Suppressor macrophage treated with lipopolysaccharide for 4 hours (primary cell): ENCODE results near the gene INO80D.
A peak's percentile ranks its signal among the peaks of the same experiment; 100 is the strongest.
"Not testable (repeated sequence)": the region's sequence is repeated elsewhere in the genome, so short reads cannot be mapped to it uniquely, and the experiment has no call there.

ENCODE experiments used
- DNase-seq: peaks from one replicate; pipeline ENCODE4 v3.0.0-alpha.2; 2020

Gene INO80D

DNA sequence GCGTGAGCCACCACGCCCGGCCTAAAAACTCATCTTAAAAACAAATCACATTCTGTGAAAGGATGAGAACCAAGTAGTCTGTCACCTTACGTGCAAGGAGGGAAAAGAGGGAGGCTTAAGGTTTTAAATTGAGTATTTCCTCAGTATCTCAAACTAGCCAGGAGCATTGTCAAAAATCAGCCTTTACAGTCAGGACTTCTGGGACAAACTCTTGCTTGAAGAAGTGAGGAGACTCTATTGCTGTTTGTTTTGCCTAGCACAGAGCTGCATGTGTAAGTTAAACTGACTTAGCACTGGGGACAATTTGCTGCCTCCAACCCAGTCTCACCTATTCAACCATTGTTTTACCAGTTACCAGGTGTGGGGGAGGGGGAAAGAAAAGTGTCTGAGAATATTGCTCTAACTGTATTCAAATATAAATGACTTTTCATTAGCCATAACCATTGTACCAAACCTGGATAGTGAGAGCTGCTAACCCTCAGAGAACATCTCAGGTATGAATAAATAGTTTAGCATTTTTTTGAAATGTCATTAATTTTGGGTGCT lies 3.6 kb downstream of the INO80D start:
- no peak for DNase-seq

DNA sequence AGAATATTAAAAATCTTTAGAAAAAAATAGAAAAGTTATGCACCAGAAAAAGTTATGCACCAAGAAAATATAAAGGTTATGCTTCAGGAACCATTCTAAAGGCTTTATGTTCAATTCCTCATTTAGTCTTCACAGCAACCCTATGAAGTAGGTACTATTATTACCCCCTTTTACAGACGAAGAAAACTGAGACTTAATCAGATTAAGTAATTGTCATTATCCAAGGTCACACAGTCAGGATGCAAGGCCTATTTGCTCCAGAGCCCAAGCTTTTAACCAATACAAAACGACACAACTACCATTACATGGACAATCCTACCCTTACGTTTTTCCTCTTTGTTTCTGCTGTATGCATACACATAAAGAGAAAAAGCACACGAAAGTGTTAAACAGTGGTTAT lies 5.0 kb downstream of the INO80D start:
- DNase-seq, result no peak

DNA sequence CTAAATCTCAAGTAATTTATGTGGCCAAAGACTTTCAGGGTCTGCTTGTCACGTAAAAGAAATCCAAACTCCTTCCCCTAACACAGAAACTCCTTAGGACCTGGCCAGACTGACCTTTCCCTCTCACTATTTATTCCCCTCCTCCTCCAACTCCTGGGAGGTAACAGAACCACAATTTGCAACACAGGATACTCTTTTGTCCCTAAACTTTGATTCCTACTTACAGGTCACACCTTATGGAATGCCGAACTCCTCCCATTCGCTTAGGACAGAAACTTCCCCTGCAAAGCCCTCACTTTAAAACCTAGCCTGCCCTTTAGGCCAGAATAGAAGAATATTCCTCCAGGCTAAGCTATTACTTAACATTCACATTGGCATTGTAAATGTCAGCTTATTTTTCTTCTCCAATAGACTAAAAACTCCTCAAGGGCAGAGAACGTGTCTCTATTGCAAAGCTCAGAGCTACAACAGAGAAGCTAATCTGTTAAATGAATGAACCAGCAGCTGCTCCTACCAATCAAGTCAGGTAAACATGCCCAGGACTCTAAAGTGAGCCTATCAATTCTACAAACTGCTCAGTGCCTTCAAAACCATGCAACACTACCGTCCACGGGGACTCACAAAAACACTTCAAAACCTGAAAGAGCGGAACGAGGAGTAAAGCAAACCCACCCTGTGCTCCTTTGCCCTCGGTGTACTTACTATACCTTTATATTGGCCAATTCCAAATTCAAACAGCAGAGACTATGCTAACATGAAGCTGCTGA lies 6.1 kb downstream of the INO80D start:
- DNase-seq, result no peak

DNA sequence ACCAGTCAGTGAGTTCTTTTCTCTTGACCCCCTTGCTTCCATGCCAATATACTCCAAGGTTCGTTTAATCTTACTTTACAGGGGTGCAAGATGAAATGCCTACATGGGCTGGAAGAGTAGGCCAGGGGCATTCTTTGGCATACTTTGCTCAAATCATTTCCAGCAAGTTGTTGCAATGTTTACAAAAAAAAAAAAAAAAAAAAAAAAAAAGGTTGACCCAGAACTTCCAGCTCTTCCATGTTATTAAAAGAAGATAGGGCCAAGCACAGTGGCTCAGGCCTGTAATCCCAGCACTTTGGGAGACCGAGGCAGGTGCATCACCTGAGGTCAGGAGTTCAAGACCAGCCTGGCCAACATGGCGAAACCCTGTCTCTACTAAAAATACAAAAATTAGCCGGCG lies 8.1 kb downstream of the INO80D start:
- not testable (repeated sequence) for DNase-seq

DNA sequence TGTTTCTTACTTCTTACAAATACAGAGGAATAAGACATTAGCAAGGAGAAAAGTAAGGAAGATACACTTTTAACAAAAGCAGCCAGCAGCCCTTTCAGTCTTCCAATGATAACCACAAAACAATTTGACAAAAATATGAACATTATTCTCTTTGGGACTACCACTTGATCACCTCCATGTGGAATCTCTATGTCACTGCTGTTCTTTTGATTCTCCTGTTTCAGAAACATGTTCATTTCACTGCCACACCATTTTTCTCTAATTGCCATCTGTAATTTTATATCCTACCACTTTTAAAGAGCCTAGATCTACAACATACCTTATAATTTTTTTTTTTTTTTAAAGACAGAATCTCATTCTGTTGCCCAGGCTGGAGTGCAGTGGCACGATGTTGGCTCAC lies 10.9 kb downstream of the INO80D start:
- DNase-seq, result no peak

DNA sequence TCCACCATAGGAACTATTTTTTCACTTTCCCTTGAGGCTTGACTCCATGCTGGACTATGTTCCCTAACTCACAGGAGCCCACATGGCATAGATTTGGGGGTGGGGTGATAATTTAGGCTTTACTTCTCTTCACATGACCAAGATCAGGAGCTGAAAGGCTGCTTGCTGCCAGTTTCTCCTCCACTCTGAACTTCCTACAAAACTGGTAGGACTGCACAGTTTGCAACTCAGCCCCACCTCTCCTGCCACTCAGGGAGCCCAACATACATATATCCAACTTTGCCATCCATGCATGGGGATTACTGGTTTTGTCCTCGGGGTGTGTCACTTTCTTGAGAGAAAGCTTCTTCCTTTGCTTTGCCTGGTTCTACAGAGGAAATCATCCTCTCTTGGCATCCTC lies 14.2 kb downstream of the INO80D start:
- DNase-seq, result peak; percentile 12

DNA sequence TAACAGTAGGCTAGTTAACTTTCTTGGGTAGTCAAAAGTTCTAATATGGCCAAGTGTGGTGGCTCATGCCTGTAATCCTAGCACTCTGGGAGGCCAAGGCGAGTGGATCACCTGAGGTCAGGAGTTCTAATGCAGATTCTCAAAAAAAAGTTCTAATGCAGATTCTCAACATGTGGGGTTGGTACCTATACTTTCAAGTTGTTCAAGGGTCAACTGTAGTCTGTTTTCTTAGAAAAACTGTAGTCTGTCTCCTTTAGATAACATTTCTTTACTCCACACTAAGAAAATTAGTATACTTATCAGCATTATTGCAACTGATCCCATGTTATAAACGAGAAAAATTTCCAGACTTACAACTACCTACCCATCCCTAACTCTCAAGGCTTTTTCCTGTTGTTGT lies 16.6 kb downstream of the INO80D start:
- no peak for DNase-seq

DNA sequence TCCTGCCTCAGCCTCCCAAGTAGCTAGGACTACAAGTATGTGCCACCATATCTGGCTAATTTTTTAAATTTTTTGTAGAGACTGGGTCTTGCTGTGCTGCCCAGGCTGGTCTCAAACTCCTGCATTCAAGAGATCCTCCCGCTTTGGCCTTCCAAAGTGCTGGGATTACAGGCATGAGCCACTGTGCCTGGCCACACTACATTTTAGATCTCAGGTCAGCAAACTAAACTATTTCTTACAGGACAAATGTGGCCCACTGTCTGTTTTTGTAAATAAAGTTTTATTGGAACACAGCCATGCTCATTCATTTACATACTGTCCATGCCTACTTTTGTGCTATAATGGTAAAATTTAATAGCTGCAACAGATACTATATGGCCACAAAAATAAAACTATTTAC lies 17.8 kb downstream of the INO80D start:
- DNase-seq, result no peak

DNA sequence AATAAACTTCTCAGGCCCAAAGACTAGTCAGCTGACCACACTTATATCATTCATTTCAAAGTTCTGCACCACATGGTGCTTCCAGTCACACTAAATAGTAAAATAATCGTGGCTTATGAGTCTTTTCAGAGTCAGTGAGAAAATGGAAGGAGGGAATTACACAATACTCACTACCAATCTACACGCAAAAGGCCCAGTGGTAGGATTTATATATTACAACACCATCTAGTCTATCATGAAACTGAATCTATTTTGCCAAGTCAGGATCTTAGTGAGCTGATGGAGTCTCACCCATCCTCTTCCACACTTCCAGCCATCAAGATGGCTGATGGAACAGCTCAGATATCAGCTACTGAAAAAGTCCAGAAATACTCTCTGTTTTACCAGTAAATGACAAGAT lies 21.9 kb downstream of the INO80D start:
- DNase-seq, result peak; percentile 69

DNA sequence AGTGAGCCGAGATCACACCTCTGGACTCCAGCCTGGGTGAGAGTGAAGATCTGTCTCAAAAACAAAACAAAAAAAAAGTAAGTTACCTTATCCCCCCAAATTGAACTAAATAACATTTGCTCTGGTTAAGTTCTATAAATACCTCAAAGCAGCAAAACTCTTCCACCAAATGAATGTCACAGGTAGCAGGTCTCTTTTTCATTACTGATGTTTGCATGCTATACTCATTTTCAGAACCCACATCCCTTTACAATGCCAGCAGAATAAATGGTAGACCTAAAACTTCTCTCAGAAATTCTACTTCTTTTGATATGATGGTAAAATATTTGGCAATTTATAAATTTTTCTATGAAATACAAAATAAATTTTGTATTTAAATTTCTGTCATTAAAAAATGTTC lies 22.3 kb downstream of the INO80D start:
- no peak for DNase-seq

DNA sequence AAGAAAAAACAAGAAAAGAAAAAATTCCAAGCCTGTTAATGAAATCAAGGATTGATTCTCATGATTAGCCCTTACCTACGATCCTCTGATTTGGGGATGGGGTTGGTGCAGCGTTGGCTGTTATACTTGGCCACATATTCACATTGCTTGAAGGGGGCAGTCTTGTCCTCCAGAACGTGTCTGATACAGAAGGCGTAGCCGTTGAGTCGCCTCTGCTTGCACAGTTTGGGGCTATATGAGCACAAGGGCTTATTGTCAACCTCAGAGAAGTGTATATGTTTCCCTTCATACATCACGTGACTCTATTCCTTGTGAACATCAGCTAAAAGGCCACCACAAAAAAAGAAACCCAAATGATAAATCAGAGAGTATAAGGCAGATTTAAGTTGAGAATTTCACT lies 23.2 kb downstream of the INO80D start:
- no peak for DNase-seq

DNA sequence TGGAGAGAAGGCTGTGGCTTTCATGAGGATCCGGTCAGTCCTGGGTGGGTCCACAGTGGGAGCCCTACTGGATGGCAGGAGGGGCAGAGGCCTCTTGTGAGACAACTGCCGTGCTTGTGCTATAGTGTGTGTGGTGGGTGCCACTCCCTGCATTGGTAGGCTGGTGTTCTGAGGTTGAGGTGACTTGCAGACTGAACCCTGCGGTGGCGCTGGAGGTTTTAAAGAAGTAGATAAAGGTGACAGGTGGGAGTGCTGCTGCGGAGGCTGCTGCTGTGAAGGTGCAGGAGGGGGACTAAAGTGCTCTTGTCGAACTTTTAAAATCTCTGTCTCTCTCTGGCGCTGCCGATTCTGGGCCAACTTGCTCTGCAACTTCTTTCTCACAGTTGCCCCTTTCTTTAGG lies 29.7 kb downstream of the INO80D start:
- DNase-seq, result no peak

DNA sequence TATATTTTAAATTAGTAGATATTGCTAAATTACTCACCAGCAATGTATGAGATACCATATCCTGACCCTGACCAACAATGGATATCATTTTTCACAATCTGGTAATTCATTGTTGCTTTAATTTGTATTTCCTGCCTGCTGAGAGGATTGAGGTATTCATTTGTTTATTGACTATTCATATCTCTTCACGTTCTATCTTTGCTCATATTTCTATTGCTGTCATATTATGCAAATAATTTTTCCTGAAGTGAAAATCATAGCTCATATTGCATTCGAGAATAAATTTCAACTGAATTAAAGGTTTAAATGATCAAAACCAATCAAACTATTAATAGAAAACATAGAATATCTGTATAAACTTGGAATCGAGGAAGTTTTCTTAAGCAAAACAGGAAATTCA lies 31.0 kb downstream of the INO80D start:
- no peak for DNase-seq

DNA sequence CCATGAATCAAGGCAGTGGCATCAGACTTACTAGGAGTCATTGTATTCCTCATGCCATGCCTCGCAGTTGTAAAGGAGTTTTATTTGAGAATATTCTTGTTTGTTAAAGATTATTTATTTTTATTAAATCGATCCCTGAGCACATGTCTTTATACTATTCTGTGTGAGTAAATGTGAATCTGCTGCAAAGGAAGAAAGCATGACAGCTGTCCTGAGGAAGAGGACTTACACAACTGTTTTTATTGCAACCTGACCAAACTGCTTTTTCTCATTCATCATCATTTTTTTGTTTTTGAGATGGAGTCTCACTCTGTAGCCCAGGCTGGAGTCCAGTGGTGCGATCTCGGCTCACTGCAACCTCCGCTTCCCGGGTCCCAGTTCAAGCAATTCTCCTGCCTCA lies 34.1 kb downstream of the INO80D start:
- DNase-seq, result no peak

DNA sequence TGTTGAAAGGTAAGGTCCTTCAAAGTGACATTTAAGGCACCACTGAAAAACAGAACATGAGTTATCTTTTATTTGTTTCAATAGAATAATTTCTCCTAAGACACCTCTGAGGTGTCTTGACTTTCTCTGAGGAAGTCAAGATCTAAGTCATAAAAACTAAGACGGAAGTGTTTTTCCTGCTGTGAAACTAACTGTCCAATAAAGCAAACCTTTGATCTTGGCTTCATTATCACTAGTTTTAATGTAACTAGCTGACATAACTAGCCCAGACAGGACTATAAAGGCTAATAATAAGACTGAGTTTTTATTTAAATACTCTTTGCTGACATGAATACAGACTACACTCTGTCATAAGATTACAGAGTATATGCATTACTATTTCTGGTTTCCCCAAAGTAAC lies 36.6 kb downstream of the INO80D start:
- DNase-seq, result no peak

DNA sequence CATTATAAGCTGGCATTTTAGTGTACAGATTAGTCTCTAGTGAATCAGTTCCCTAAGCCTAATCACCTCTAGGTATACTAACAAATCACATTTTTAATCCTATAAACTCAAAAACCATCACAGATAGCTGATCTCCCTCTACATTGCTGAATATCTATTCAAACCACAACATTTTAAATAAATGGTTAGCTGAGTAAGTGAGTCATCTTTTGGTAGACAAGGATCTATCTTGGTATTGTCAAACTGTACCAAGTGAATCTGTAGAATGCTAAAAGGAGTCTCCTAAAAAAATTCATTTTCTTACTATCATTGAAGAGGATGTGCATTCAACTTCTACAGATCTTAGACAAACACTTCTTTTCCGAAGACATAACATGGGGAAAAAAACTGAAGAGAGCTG lies 40.7 kb downstream of the INO80D start:
- DNase-seq, result no peak

DNA sequence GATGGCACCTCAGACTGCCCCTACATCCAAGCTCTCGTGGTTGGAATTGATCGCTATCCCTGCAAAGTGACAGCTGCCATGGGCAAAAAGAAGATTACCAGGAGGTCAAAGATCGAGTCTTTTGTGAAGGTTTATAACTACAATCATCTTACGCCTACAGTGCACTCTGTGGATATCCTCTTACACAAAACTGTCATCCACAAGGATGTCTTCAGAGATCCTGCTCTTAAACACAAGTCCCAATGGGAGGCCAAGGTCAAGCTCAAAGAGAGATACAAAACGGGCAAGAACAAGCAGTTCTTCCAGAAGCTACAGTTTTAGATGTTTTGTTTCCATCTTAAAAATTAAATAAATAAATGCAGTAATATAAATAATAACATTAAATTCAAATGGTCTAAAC lies 45.4 kb downstream of the INO80D start:
- no peak for DNase-seq

DNA sequence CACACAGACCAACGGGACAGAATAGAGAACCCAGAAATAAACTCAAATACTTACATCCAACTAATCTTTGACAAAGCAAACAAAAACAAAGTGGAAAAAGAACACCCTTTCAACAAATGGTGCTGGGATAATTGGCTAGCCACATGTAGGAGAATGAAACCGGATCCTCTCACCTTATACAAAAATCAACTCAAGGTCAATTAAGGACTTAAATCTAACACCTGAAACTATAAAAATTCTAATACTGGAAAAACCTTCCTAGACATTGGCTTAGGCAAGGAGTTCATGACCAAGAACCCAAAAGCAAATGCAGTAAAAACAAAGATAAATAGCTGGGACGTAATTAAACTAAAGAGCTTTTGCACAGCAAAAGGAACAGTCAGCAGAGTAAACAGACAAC lies 50.6 kb downstream of the INO80D start:
- DNase-seq, result not testable (repeated sequence)

DNA sequence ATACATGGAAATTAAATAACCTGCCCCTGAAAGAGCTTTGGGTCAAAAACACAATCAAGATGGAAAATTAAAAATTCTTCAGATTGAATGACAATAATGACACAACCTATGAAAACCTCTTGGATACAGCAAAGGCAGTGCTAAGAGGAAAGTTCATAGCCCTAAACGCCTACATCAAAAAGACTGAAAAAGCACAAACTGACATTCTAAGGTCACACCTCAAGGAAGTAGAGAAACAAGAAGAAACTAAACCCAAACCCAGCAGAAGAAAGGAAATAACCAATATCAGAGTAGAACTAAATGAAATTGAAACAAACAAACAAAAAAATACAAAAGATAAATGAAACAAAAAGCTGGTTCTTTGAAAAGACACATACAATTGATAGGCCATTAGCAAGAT lies 52.5 kb downstream of the INO80D start:
- DNase-seq, result not testable (repeated sequence)

DNA sequence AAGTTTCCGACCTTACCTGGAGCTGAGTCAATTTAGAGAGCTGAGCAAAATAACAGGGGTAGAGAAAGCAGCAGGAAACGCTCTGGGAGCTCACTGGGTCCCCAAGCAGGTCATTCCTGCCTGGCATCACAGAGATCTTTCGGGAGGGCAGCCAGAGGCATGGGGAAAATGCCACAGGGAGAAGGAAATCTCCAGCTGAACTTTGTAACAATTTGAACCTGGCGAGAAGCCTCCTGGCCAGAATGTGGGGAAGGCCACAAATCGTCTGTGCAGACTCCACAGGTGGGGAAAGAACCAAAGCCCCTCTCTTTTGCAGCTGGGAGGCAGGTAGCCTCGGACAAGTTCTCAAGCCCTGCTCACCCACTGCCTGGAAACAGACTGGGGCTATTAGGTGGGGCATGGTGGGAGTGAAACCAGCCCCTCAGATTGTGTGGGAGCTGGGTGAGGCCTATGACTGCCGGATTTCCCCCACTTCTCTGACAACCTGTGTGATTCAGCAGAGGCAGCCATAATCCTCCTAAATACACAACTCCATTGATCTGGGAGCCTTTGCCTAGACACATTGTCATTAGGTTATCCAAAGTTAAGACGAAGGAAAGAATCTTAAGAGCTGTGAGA lies 53.9 kb downstream of the INO80D start:
- DNase-seq, result no peak

DNA sequence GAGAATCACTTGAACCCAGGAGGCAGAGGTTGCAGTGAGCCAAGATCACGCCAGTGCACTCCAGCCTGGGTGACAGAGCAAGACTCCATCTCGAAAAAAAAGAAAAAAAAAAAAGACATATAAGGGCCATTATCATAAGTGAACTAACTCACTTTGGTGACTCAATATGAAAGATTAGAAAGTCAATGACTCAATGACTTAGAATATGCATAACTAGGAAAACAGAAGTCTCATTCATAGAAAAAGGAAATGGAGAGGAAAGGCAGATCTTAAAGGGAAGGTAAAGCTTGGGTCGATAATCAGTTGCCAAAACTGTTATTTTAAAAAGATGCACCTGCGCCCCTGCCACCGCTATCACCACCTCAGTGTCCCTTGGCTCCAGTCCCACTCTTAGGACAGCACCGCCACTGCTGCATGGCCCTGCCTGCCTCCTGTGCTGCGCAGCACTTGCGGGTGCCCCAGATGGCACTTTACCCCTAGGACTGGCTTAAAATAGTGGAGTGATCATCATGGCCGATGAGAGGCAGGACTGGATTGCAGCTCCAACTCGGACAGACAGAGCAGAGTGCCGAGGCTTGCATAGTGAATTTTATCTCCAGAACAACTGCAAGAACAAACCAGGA lies 54.7 kb downstream of the INO80D start:
- peak; percentile 70 for DNase-seq

DNA sequence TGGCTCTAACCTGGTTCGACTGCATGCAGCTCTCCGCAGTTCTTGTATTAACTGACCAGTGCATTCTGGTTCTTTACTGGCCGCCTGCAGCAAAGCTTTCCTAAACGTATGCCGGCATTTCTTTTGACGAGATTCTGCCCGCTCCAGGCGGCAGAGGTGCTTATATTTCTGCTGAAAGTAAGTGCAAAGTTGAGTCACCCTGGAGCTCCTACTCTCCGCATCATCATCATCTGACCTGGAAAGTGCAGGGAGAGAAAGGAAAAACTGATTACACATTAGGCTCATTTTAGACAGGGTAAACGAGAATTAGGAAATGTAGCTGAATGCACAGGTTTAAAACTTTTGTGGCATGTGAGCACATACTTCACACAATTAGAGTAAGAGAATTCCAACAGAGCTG lies 57.9 kb downstream of the INO80D start:
- no peak for DNase-seq

DNA sequence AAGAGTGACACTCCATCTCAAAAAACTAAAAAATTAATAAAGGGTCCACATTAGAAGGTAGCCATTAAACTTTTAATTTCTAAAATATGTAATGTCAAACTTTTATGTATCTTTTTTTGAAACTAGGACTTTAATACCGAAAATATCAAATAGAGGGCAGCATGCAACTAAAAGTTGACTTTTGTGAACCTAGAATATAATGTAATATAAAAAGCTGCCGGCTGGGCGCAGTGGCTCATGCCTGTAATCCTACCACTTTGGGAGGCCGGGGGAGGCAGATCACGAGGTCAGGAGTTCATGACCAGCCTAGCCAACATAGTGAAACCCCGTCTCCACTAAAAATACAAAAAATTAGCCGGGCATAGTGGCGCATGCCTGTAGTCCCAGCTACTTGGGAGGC lies 62.8 kb downstream of the INO80D start:
- no peak for DNase-seq

DNA sequence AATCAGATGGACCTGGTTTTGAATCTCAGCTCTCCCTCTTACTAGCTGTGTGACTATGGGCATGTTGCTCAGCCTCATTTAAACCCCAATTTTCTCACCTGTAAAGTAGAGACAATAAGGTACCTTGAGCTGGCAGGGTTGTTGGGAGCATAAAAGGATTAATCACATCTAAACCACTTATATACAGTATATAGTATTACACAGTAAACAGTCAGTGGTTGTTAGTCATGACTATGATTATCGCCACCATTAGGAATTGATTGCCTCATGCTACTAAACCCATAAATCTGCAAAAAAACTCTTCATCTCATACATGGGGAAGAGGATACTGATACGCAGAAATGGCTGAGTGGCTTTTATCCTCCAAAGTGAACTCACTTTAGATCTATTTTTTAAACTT lies 65.8 kb downstream of the INO80D start:
- DNase-seq, result no peak
